Activated T-cell treated with anti-CD3 and anti-CD28 coated beads for 1 hour (primary cell): Measurements from ENCODE around the gene FGF19.

ENCODE experiments used
- DNase-seq: peaks from one replicate; pipeline ENCODE4 v3.0.0-alpha.2; 2020; ENCODE audit warnings: low read depth

The FGF19 gene

DNA sequence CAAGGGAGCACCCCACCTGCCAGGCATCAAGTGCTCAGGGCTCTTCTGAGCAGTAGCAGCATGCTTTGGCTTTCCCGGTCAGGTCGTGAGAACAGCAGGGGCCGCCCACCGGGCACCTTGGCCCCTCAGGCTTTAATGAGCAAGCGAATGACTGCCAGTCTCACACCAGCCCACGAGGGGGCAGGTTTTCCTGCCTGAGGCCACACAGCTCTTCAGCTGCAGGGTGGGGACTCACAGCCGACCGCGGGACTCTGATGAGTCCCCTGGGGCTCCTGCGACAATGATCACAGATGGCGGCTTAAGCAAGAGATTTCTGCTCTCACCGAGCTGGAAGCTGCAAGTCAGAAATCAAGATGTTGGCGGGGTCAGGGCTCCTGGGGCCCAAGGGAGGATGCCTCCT, 14.3 kb upstream of the FGF19 start:
- DNase-seq, result no peak

DNA sequence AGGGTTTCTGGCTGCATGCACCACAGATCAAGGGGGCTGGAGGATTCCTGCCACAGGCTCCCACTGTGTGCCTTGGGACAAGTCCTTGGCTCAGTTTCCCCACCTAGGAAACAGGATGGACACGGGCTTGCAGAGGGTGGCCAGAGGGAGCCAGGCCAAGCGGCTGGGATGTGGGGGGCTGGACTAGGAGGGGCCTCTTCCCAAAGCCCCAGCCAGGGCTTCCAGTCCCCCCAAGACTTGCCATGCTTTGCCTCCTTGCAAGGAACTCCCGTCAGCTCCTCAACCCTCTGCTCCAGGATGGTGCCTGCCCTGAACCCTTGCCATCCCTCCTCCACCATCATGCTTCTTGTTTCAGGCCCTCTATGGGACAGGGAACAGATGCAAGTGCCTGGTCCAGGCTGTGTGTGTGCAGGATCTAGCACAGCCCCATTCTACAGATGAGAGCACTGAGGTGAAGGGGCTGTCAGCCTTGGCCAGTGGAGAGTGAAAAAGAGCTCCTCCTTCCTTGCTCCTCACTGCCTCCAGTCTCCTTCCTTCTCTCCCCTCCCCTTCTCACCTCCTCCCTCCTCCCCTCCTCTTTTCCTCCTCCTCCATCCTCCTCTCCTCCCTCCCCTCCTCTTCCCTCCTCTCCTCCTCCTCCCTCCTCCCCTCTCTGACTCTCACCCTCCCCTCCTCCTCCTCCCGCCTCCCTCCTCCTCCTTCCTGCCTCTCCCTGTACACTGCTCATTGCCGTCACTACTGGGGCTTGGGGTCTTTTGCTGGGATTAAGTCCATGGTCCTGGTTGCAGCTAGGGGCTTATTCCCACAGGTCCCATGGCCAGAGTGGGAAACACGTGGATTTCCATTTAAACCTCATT, 13.3 kb upstream of the FGF19 start:
- DNase-seq, result no peak

- DNase-seq, result no peak
Measured at GRCh38 chr11:69716099-69716498, 12.3 kb upstream of the FGF19 start.

- no peak for DNase-seq
Measured at GRCh38 chr11:69715446-69715845, 11.6 kb upstream of the FGF19 start.

- no peak for DNase-seq
Measured at GRCh38 chr11:69711822-69712801, 8.3 kb upstream of the FGF19 start.

DNA sequence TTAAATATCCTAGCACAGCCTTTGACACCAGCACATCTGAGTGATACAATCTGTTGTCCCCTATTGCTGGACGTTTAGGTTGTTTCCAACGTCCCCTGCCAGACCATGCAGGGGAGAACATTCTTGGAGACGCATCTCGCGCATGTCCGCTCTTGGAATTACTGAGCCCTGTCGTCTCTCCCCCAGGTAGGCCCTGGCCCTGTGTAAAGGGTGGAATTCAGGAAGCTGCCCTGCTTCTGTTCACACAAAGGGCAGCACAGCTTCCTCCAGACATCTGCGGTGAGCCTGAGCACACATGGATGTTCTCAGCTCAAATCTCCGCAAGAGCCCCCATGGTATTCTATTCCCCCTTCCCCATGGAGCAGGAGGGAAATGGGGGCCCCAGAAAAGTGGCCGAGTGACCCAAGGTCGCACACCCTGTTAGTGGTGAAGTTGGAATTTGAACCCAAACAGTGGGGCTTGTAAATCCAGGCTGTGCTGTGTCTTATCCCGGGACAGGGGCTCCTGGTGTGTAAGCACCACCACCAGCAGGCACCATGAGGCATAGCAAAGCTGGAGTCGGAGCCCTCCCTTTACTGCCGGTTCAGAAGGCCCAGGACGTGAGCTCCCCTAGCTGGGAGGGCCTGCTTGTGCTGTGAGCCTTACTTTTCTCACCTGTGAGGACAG, 5.0 kb upstream of the FGF19 start:
- DNase-seq, result no peak

- DNase-seq, result no peak
Measured at GRCh38 chr11:69707176-69707575, 3.4 kb upstream of the FGF19 start.

- no peak for DNase-seq
Measured at GRCh38 chr11:69705901-69706787, 2.3 kb upstream of the FGF19 start.

- no peak for DNase-seq
Measured at GRCh38 chr11:69705351-69705811, 1.6 kb upstream of the FGF19 start.

- no peak for DNase-seq
Measured at GRCh38 chr11:69704508-69705253, 859 bp upstream of the FGF19 start.

- DNase-seq, result no peak
Measured at GRCh38 chr11:69703453-69703767, 412 bp downstream of the FGF19 start.

GRCh38 chr11:69702769-69703452, 911 bp downstream of the FGF19 start:
- no peak for DNase-seq

GRCh38 chr11:69702239-69702691, 1.6 kb downstream of the FGF19 start:
- DNase-seq, result no peak

- no peak for DNase-seq
Measured at GRCh38 chr11:69700278-69701140, 3.3 kb downstream of the FGF19 start.

GRCh38 chr11:69699213-69699612, 4.6 kb downstream of the FGF19 start:
- DNase-seq, result no peak

DNA sequence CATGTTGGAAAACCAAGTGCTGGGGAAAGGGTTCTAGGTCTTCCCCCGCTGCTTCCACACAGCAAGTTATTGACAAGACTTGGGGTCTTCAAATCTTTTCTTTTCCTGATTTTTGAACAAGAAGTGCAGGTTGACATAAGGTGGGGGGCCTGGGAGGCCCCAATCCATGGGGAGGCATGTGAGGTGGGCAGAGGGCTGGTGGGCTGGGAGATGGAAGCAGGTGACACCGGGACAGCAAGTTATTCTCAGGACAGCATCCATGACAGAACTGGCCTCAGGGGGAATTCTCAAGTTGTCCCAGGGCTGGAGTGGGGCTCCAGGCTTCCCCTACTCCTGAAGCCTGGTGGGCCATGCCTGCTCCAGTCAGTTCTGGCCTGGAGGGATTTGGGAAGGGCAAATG, 5.5 kb downstream of the FGF19 start:
- DNase-seq, result no peak

DNA sequence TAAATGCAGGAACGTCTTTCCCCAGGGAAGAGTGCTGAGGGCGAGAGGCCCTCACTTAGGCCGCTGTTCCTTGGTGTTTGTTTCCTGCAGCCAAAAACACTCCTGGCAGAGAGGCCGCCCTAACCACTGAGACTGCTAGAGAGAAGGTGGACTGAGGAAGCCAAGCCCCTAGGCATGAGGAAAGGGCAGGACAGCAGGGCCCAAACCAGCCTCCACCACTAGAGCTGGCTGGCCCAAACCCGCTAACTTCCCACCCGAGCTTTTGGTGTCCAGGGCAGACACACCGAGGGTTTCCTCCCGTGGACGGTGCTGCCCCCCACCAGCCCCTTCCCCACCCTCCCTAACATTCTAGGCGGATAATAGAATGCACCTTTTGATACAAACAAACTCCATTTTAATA, 6.0 kb downstream of the FGF19 start:
- DNase-seq, result no peak

DNA sequence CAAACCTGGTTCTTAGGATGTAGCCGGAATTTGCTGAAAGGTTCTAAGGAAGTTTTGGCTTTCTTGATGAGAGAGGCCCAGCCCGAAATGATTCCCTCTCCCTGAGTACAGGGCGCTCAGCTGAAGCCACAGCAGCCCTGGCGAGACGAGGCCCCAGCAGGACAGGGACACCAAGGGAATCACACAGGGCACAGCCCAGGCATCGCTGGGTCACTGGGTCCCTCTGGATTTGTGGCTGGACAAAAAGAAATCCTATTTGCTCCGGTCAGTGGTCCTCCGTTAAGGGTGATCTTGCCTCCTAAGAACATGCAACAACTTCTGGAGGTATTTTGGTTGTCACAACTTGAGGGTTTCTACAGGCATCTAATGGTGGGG, 6.4 kb downstream of the FGF19 start:
- no peak for DNase-seq
